RWPE2 (cell line): ENCODE data around the gene GNMT.
A peak's percentile ranks its signal among the peaks of the same experiment; 100 is the strongest.

Source experiments
- ATAC-seq: fragments of 200-7000 bp; cut with Tn5 transposase; 3 replicates; pipeline ENCODE4 v1.9.1; 2021; ENCODE audit warnings: low read depth
- DNase-seq: peaks from one replicate; pipeline ENCODE4 v3.0.0-alpha.2; 2020; ENCODE audit warnings: low spot score
- H3K27ac ChIP-seq: fragments of 450-650 bp; 2 replicates; pipeline ENCODE4 v1.5.1; 2017; ENCODE audit warnings: mild to moderate bottlenecking; ENCODE audit not compliant: poor library complexity, severe bottlenecking
- H3K27me3 ChIP-seq: fragments of 250-450 bp; sonication (Bioruptor Pico); 2 replicates; pipeline ENCODE4 v1.5.1; 2021; ENCODE audit warnings: mild to moderate bottlenecking, moderate library complexity; ENCODE audit not compliant: insufficient read depth, poor library complexity, severe bottlenecking
- H3K36me3 ChIP-seq: fragments of 250-450 bp; sonication (Bioruptor Pico); 2 replicates; pipeline ENCODE4 v1.5.1; 2020; ENCODE audit warnings: low read depth, mild to moderate bottlenecking, moderate library complexity
- H3K4me1 ChIP-seq: fragments of 250-450 bp; sonication (Bioruptor Pico); 2 replicates; pipeline ENCODE4 v1.5.1; 2021; ENCODE audit warnings: mild to moderate bottlenecking, moderate library complexity; ENCODE audit not compliant: insufficient read depth, poor library complexity, severe bottlenecking
- H3K4me3 ChIP-seq: fragments of 250-450 bp; sonication (Bioruptor Pico); 2 replicates; pipeline ENCODE4 v1.5.1; 2021; ENCODE audit warnings: mild to moderate bottlenecking, moderate library complexity; ENCODE audit not compliant: severe bottlenecking
- H3K9me3 ChIP-seq: fragments of 250-450 bp; sonication (Bioruptor Pico); 2 replicates; pipeline ENCODE4 v1.5.1; 2021; ENCODE audit warnings: mild to moderate bottlenecking, moderate library complexity; ENCODE audit not compliant: severe bottlenecking
- TF ChIP-seq, protein P1 (sequence below): fragments of 450-650 bp; IDR thresholded peaks from one replicate; pipeline ENCODE4 v1.5.1; 2017; ENCODE audit warnings: mild to moderate bottlenecking, moderate library complexity; ENCODE audit not compliant: poor library complexity, severe bottlenecking

GNMT gene

DNA sequence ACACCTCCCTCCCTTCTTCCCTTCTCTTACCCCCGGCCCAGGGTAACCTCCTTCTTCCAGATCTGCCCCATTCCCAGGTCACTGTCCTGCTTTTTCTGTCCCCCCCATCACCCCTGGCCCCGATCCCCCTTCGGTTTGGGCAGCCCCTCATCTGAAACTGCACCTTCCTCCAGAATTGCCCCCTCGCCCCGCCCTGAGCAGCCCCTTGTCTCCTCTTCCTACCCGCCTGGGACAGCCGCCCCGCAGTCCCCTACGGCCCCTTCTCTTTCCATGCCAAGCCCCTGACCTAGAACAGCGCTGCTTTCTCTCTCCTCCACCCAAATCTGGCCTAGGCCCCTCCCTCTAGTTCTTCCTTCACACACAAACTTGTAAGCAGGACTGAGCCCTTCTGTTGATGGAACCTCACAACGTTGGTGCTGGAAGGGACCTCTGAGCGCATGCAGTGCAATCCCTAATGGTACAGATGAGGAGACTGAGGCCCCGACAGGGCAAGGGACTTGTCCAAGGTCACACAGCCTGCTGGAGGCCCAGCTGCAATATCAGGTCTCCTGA, 24.4 kb downstream of the GNMT start:
- peaks cover 4% of the 10 kb centered on the region for H3K4me1 ChIP-seq
- peak overlapping the region; percentile 23 for H3K27ac ChIP-seq
- DNase-seq = no peak
- no peak for ATAC-seq
- H3K27me3 ChIP-seq = no peaks in the 10 kb centered on the region
- peak overlapping the region; percentile 77 for H3K4me3 ChIP-seq
- H3K36me3 ChIP-seq = peaks cover 20% of the 10 kb centered on the region
- no peaks in the 10 kb centered on the region for H3K9me3 ChIP-seq
- TF ChIP-seq, protein P1, sequence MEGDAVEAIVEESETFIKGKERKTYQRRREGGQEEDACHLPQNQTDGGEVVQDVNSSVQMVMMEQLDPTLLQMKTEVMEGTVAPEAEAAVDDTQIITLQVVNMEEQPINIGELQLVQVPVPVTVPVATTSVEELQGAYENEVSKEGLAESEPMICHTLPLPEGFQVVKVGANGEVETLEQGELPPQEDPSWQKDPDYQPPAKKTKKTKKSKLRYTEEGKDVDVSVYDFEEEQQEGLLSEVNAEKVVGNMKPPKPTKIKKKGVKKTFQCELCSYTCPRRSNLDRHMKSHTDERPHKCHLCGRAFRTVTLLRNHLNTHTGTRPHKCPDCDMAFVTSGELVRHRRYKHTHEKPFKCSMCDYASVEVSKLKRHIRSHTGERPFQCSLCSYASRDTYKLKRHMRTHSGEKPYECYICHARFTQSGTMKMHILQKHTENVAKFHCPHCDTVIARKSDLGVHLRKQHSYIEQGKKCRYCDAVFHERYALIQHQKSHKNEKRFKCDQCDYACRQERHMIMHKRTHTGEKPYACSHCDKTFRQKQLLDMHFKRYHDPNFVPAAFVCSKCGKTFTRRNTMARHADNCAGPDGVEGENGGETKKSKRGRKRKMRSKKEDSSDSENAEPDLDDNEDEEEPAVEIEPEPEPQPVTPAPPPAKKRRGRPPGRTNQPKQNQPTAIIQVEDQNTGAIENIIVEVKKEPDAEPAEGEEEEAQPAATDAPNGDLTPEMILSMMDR = no peak

DNA sequence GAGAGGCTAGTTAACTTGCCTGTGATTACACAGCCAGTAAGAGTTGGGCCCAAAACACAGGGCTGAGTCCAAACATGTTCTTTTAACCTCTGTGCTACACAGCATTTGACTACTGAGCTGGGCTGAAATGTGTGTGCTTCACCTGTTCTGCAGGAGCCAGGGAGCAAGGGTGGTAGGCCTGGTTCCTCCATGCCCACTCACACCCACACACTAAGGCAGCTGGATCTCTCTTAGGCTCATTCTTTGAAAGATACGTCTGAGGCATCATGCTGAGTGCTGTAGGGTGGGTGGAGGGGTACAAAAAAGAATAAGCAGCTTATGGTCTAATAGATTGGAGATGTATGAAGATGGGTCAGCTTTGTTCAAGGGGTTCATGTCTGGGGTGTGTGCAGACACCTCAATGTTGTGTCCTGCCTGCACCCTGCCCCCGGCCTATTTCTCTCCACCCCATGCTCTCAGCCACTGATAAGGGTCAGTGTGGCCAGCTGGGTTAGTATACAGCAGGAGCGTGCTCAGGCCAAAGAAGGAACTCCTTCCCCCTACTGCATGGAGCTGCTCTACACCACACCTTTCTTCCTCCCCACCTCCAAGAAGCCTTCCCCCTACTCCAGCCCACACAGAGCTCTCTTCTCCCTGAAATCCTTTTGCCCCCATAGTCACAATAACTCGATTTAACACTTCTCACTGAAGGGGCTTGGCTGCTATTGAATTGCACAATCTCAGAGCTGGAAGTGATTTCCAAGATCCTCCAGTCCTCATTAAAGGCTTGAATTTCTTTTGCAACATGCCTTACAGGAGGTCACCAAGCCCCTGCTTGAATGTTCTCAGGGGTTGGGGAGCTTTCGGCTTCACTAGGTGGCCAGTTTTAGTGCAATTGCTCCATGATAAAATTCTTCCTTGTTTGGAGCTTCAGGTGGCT, 27.2 kb downstream of the GNMT start:
- H3K27ac ChIP-seq = no peak overlapping the region
- ATAC-seq = no peak
- DNase-seq = no peak

DNA sequence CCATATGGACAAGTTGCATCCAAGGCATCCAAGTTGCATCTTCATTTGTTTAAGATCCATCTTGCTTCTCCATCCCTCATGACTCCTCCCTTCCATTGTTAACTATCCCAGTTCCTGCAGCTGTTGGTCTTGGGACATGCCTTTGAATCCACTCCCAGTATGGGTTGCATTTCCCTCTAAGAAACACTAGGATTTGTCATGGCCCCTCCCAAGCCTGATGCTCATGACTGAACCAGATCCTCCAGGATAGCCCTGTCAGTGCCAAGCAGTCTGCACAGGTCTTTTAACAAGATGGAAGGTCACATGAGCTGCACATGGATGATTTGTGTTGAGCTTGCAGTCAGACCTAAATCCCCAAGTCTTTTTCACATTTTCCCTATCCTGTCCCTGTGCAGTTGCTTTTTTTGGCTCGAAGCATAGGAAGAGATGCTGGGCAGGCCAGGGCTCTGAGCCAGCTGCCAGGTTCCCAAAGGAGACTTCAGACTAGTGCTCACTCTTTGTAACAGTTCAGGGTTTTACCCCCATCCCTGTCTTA, 28.0 kb downstream of the GNMT start:
- Histone ChIP-seq H3K4me1 (peaks cover 4% of the 10 kb centered on the region), H3K36me3 (peaks cover 35% of the 10 kb centered on the region), H3K27me3 (no peaks in the 10 kb centered on the region), H3K27ac (no peak overlapping the region), H3K9me3 (no peaks in the 10 kb centered on the region), H3K4me3 (no peak overlapping the region)
- ATAC-seq (no peak), DNase-seq (no peak)
- TF ChIP-seq, protein P1 = no peak

More for the DNA sequence above, 27.2 kb downstream of the GNMT start:
- no peaks in the 10 kb centered on the region for H3K27me3 ChIP-seq
- TF ChIP-seq, protein P1 = no peak
- H3K4me1 ChIP-seq = peaks cover 4% of the 10 kb centered on the region
- H3K36me3 ChIP-seq = peaks cover 35% of the 10 kb centered on the region
- H3K4me3 ChIP-seq = no peak overlapping the region
- no peaks in the 10 kb centered on the region for H3K9me3 ChIP-seq

DNA sequence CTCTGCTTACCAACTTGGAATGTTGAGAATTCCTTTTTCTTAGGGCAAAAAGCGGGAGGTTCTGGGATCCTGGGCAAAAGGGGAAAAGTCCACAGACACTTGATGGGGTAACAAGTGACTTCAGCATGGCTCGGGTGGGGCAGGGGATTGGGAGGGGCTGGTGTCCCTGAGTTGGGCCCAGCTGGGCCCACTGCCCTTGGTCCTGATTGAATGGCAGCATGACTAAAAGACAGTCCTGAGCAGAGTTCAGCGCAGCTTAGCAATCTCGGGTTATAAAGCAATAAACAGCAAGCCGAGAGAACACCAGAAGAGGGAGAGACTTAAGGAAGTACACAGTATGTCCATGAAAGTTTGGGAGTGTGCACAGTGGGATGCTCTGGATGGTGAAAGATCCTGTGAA, 29.4 kb downstream of the GNMT start:
- H3K27ac ChIP-seq = no peak overlapping the region
- H3K4me1 ChIP-seq = peaks cover 4% of the 10 kb centered on the region
- no peak overlapping the region for H3K4me3 ChIP-seq
- no peaks in the 10 kb centered on the region for H3K27me3 ChIP-seq
- ATAC-seq (no peak), DNase-seq (no peak)
- TF ChIP-seq, protein P1 = no peak
- no peaks in the 10 kb centered on the region for H3K9me3 ChIP-seq
- peaks cover 35% of the 10 kb centered on the region for H3K36me3 ChIP-seq
